GM12878 (cell line): Measurements from ENCODE around the gene DRICH1. TPM values are rescaled to one million over a fixed set of nuclear protein-coding genes. Genes with fewer than 3 reads are reported as not detected.

Experiments
- ATAC-seq: fragments of 200-7000 bp; cut with Tn5 transposase; 3 replicates; pipeline ENCODE4 v1.9.1; 2020; ENCODE audit warnings: mild to moderate bottlenecking, moderate library complexity
- BruUV-seq: library from RNA; stranded (reverse); fragments of 400-500 nt; replicated peaks from 2 replicates; lab custom pipeline; 2021; lab: Mats Ljungman, UMichigan
- CTCF ChIA-PET: fragments of 300-600 bp; sonication (Branson Sonifier 250); formaldehyde crosslinking; extraction: SDS; loops from one replicate; lab custom pipeline; 2021; ENCODE audit warnings: inconsistent platforms; lab: Yijun Ruan, JAX
- POLR2A ChIA-PET: fragments of 350-600 bp; formaldehyde crosslinking; extraction: SDS; loops from one replicate; lab custom pipeline; 2021; ENCODE audit warnings: inconsistent platforms; lab: Charles Lee
- RAD21 ChIA-PET: fragments of 300-600 bp; sonication (Branson Sonifier 250); formaldehyde crosslinking; loops from one replicate; lab custom pipeline; 2023; ENCODE audit warnings: antibody characterized with exemption; ENCODE audit not compliant: unreplicated experiment; lab: Charles Lee
- SMC1A ChIA-PET: fragments of 300-600 bp; sonication (Branson Sonifier 250); formaldehyde crosslinking; loops from one replicate; lab custom pipeline; 2023; ENCODE audit not compliant: unreplicated experiment, uncharacterized antibody; lab: Charles Lee
- DNase-seq: peaks from one replicate; pipeline ENCODE4 v3.0.0-alpha.2; 2011; ENCODE audit warnings: low read depth, low spot score
- FAIRE-seq: peaks from 3 replicates; lab custom pipeline; 2011; peaks lifted over from hg19 to GRCh38; lab: Jason Lieb, UNC
- H2AFZ ChIP-seq: 2 replicates; pipeline ENCODE4 v1.6.0; 2011; ENCODE audit warnings: low read depth, low read length, control low read depth; ENCODE audit not compliant: control insufficient read depth
- H3K27ac ChIP-seq: 2 replicates; pipeline ENCODE4 v1.5.1; 2011; ENCODE audit warnings: control low read depth; ENCODE audit not compliant: control insufficient read depth, insufficient read depth
- H3K27me3 ChIP-seq, 2 experiments: replicated peaks in 1 of 2; 2 replicates each; pipeline versions ENCODE4 v1.6.0 to v1.6.1; 2011; ENCODE audit warnings: low read length in 1 of 2; ENCODE audit not compliant: control insufficient read depth in 2 of 2, insufficient read depth in 2 of 2
- H3K36me3 ChIP-seq, 2 experiments: 2 replicates each; pipeline ENCODE4 v1.5.1; 2011; ENCODE audit warnings: low read length in 1 of 2; ENCODE audit not compliant: control insufficient read depth in 2 of 2, insufficient read depth in 2 of 2
- H3K4me1 ChIP-seq: 2 replicates; pipeline ENCODE4 v1.6.1; 2011; ENCODE audit warnings: mild to moderate bottlenecking, low read length, moderate library complexity, mixed read lengths; ENCODE audit not compliant: control insufficient read depth, insufficient read depth
- H3K4me2 ChIP-seq: 2 replicates; pipeline ENCODE4 v1.6.0; 2011; ENCODE audit warnings: control low read depth; ENCODE audit not compliant: control insufficient read depth, insufficient read depth
- H3K4me3 ChIP-seq: fragments of 200-600 bp; sonication (generic); 2 replicates; pipeline ENCODE4 v1.5.1; 2016
- H3K79me2 ChIP-seq: 2 replicates; pipeline ENCODE4 v1.6.0; 2011; ENCODE audit warnings: low read length; ENCODE audit not compliant: control insufficient read depth, insufficient read depth
- H3K9ac ChIP-seq: 2 replicates; pipeline ENCODE4 v1.8.0; 2011; ENCODE audit warnings: low read length, control low read depth, mixed read lengths; ENCODE audit not compliant: control insufficient read depth, insufficient read depth
- H3K9me3 ChIP-seq: replicated peaks from 3 replicates; pipeline ENCODE4 v1.5.1; 2011; ENCODE audit warnings: mild to moderate bottlenecking, low read length; ENCODE audit not compliant: control insufficient read depth, insufficient read depth
- H4K20me1 ChIP-seq: 2 replicates; pipeline ENCODE4 v1.6.0; 2011; ENCODE audit not compliant: control insufficient read depth, insufficient read depth
- ASH2L ChIP-seq: fragments of 300-600, 200-600 bp; sonication (generic); IDR thresholded peaks from 2 replicates; pipeline ENCODE4 v1.6.1; 2017; ENCODE audit warnings: low read depth, mild to moderate bottlenecking, borderline replicate concordance
- CHD1 ChIP-seq: IDR thresholded peaks from 2 replicates; pipeline ENCODE4 v1.6.1; 2012; ENCODE audit warnings: low read depth, low read length, improper control_type of control experiment
- CHD4 ChIP-seq: fragments of 200-600 bp; sonication (generic); IDR thresholded peaks from 2 replicates; pipeline ENCODE4 v1.6.1; 2016; ENCODE audit warnings: mild to moderate bottlenecking
- DPF2 ChIP-seq: fragments of 450-650 bp; IDR thresholded peaks from 2 replicates; pipeline ENCODE4 v1.6.1; 2017; ENCODE audit warnings: mild to moderate bottlenecking
- IKZF2 ChIP-seq, 2 experiments: fragments of 450-650 bp; IDR thresholded peaks; 2 replicates each; pipeline ENCODE4 v1.6.1; 2017; ENCODE audit warnings: mild to moderate bottlenecking in 2 of 2, moderate library complexity in 2 of 2
- JUNB ChIP-seq: IDR thresholded peaks from 2 replicates; pipeline ENCODE4 v1.6.1; 2016; ENCODE audit warnings: antibody characterized with exemption, mild to moderate bottlenecking
- MLLT1 ChIP-seq: fragments of 450-650 bp; IDR thresholded peaks from 2 replicates; pipeline ENCODE4 v1.6.1; 2016; ENCODE audit warnings: mild to moderate bottlenecking
- RAD21 ChIP-seq: IDR thresholded peaks from 2 replicates; pipeline ENCODE4 v1.6.1; 2011; ENCODE audit warnings: mild to moderate bottlenecking, low read depth, low read length, moderate library complexity; ENCODE audit not compliant: insufficient read depth
- STAT1 ChIP-seq: fragments of 450-650 bp; conservative IDR thresholded peaks from 2 replicates; pipeline ENCODE4 v1.6.1; 2014; ENCODE audit warnings: antibody characterized with exemption, mild to moderate bottlenecking
- TCF12 ChIP-seq: IDR thresholded peaks from 2 replicates; pipeline ENCODE4 v1.6.1; 2011; ENCODE audit warnings: low read depth, mild to moderate bottlenecking, low read length
- ZBTB40 ChIP-seq: fragments of 450-650 bp; IDR thresholded peaks from 2 replicates; pipeline ENCODE4 v1.6.1; 2016; ENCODE audit warnings: mild to moderate bottlenecking, moderate library complexity, borderline replicate concordance
- ZNF24 ChIP-seq: fragments of 450-650 bp; IDR thresholded peaks from 2 replicates; pipeline ENCODE4 v1.6.1; 2017; ENCODE audit warnings: antibody characterized with exemption, mild to moderate bottlenecking
- WGBS: methylation state at CpG from one replicate; pipeline ENCODE4 v1.1.6; 2016; ENCODE audit warnings: low lambda C conversion rate; ENCODE audit not compliant: insufficient replicate concordance, insufficient coverage; ENCODE audit errors: missing lambda C conversion rate; 5-methylcytosine and 5-hydroxymethylcytosine counted together
- in situ Hi-C: fragments of 300-500 bp; cut with MboI; formaldehyde crosslinking; loops from 9 replicates; pipeline ENCODE4 v1.14.3; 2018; ENCODE audit warnings: mixed read lengths
- intact Hi-C: fragments of 100-400 bp; cut with micrococcal nuclease; formaldehyde crosslinking; loops from one replicate; pipeline ENCODE4 v1.14.2; 2022; ENCODE audit not compliant: unreplicated experiment
- polyA plus RNA-seq, 11 experiments: library from polyadenylated mRNA; depleted of rRNA in 4 of 11; unstranded in 6 of 11; stranded (reverse) in 5 of 11; fragments of >200 nt; fragmentation: Nextera tagmentation in 4 of 11; fragmentation: Illumina TruSeq in 1 of 11; extraction: Ambion mirVana in 4 of 11; extraction: Trizol in 1 of 11; gene quantifications; 1 replicate in 1 of 11; 2 replicates in 10 of 11; pipeline versions ENCODE4 v1.2.1 to v1.2.3, GENCODE V29; 2011 to 2016; ENCODE audit warnings: inconsistent platforms in 2 of 11, missing spikeins in 2 of 11, low read depth in 1 of 11
- total RNA-seq, 4 experiments: library from RNA; depleted of rRNA in 3 of 4; stranded (reverse); fragments of >200 nt in 3 of 4; fragmentation: Illumina TruSeq in 1 of 4; extraction: Trizol in 1 of 4; gene quantifications; 2 replicates each; pipeline versions ENCODE4 v1.2.1 to v1.2.3, GENCODE V29; 2013 to 2021
- TF ChIP-seq, protein P1 (sequence below): fragments of 450-650 bp; formaldehyde crosslinking; IDR thresholded peaks from 2 replicates; pipeline ENCODE4 v1.4.0; 2022; ENCODE audit warnings: mild to moderate bottlenecking, moderate library complexity
- TF ChIP-seq, protein P2 (sequence below): IDR thresholded peaks from 2 replicates; pipeline ENCODE4 v1.6.1; 2011; ENCODE audit warnings: borderline replicate concordance, low read depth, mild to moderate bottlenecking, moderate library complexity, low read length; ENCODE audit not compliant: insufficient read depth, poor library complexity, severe bottlenecking

Gene DRICH1
- total and polyA plus RNA-seq, 10 of the 15 experiments (the other 5 are each of a cell fraction or from before 2014, with no cell fraction given) = not detected

DNA sequence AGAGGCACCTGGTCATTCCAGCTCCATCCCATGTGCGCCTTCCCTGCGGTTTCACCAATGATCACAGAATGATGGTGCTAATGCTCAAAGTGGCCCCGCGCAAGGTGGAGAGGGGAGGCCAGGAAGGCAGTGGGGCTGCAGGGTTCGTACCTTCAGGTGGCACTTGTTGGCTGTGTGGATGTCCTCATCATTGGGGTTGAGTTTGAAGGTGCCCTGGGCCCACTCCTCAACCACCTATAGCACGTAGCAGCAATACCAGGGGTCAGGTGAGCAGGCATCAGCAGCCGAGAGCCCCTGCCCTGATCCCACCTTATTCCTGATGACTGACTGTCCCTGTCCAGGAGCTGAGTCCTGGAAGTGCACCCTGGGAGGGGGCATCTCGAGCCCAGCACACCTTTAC is 20.6 kb upstream of the DRICH1 start:
- ATAC-seq (no peak), DNase-seq (no peak), FAIRE-seq (no peak)
- POLR2A ChIA-PET = no interaction called here
- H3K79me2 ChIP-seq = no peaks in the 10 kb centered on the region
- no peak overlapping the region for H2AFZ ChIP-seq
- no peak overlapping the region for H3K27ac ChIP-seq
- H3K4me3 ChIP-seq = no peak overlapping the region
- no peak overlapping the region for H3K9ac ChIP-seq
- RAD21 ChIA-PET = no interaction called here
- H3K27me3 ChIP-seq = no peaks in the 10 kb centered on the region
- H3K4me1 ChIP-seq = no peaks in the 10 kb centered on the region
- intact Hi-C loops (no loop called here), in situ Hi-C loops (no loop called here)
- no peaks in the 10 kb centered on the region for H4K20me1 ChIP-seq
- SMC1A ChIA-PET = no interaction called here
- 98% methylated on average over 8 of the region's 8 CpGs for WGBS
- CTCF ChIA-PET = no interaction called here
- no peaks in the 10 kb centered on the region for H3K36me3 ChIP-seq
- BruUV-seq = no TSS peak
- H3K4me2 ChIP-seq = no peak overlapping the region
- H3K9me3 ChIP-seq = no peaks in the 10 kb centered on the region
- TF ChIP-seq DPF2 (no peak), IKZF2 (IDR thresholded peaks at IDR 0.05) (no peak), RAD21 (no peak), ZBTB40 (no peak), JUNB (no peak), ZNF24 (no peak), CHD4 (no peak), MLLT1 (no peak), TCF12 (no peak), CHD1 (no peak), ASH2L (no peak), STAT1 (no peak)
- TF ChIP-seq, protein P1, sequence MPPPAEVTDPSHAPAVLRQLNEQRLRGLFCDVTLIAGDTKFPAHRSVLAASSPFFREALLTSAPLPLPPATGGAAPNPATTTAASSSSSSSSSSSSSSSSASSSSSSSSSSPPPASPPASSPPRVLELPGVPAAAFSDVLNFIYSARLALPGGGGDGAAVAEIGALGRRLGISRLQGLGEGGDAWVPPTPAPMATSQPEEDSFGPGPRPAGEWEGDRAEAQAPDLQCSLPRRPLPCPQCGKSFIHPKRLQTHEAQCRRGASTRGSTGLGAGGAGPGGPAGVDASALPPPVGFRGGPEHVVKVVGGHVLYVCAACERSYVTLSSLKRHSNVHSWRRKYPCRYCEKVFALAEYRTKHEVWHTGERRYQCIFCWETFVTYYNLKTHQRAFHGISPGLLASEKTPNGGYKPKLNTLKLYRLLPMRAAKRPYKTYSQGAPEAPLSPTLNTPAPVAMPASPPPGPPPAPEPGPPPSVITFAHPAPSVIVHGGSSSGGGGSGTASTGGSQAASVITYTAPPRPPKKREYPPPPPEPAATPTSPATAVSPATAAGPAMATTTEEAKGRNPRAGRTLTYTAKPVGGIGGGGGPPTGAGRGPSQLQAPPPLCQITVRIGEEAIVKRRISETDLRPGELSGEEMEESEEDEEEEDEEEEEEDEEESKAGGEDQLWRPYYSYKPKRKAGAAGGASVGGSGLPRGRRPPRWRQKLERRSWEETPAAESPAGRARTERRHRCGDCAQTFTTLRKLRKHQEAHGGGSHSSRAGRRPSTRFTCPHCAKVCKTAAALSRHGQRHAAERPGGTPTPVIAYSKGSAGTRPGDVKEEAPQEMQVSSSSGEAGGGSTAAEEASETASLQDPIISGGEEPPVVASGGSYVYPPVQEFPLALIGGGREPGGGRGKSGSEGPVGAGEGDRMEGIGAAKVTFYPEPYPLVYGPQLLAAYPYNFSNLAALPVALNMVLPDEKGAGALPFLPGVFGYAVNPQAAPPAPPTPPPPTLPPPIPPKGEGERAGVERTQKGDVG (CRISPR knock-in tag) = no peak
- TF ChIP-seq, protein P2, sequence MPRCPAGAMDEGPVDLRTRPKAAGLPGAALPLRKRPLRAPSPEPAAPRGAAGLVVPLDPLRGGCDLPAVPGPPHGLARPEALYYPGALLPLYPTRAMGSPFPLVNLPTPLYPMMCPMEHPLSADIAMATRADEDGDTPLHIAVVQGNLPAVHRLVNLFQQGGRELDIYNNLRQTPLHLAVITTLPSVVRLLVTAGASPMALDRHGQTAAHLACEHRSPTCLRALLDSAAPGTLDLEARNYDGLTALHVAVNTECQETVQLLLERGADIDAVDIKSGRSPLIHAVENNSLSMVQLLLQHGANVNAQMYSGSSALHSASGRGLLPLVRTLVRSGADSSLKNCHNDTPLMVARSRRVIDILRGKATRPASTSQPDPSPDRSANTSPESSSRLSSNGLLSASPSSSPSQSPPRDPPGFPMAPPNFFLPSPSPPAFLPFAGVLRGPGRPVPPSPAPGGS = no peak
